ENCODE measurements around the gene CDK16. TPM values are rescaled to one million over a fixed set of nuclear protein-coding genes. Genes with fewer than 3 reads are reported as not detected.

CDK16 gene
- polyA plus RNA-seq, 1 donor = 65.2 TPM

- no peak for DNase-seq
- Histone ChIP-seq H3K36me3 (ENCODE audit: control insufficient read depth, insufficient read depth, low read length) (peaks cover under 1% of the 10 kb centered on the region), H3K9me3 (ENCODE audit: control insufficient read depth, low read depth, low read length) (no peaks in the 10 kb centered on the region), H3K4me1 (ENCODE audit: control insufficient read depth, insufficient read depth, low read length) (peaks cover 4% of the 10 kb centered on the region), H3K27me3 (ENCODE audit: control insufficient read depth, insufficient read depth, low read length) (no peaks in the 10 kb centered on the region), H3K27ac (ENCODE audit: low read length) (peak overlapping the region; percentile 100), H3K4me3 (ENCODE audit: low read length) (peak overlapping the region; percentile 98)
- 100% methylated on average over 1 of the region's 3 CpGs for whole genome bisulfite sequencing (ENCODE audit: insufficient coverage, low lambda C conversion rate)
Measured at GRCh38 chrX:47234583-47234982, 16.1 kb downstream of the CDK16 start.

GRCh38 chrX:47235691-47236103 is 17.2 kb downstream of the CDK16 start:
- Histone ChIP-seq H3K27ac (ENCODE audit: low read length) (no peak overlapping the region), H3K36me3 (ENCODE audit: control insufficient read depth, insufficient read depth, low read length) (peaks cover 11% of the 10 kb centered on the region), H3K27me3 (ENCODE audit: control insufficient read depth, insufficient read depth, low read length) (no peaks in the 10 kb centered on the region), H3K9me3 (ENCODE audit: control insufficient read depth, low read depth, low read length) (no peaks in the 10 kb centered on the region), H3K4me3 (ENCODE audit: low read length) (no peak overlapping the region), H3K4me1 (ENCODE audit: control insufficient read depth, insufficient read depth, low read length) (peaks cover 4% of the 10 kb centered on the region)
- WGBS (ENCODE audit: insufficient coverage, low lambda C conversion rate) = no CpG with 5 or more reads among the region's 4 CpGs
- no peak for DNase-seq

GRCh38 chrX:47239199-47239598 is 20.7 kb downstream of the CDK16 start:
- Histone ChIP-seq H3K9me3 (ENCODE audit: control insufficient read depth, low read depth, low read length) (no peaks in the 10 kb centered on the region), H3K27ac (ENCODE audit: low read length) (no peak overlapping the region), H3K4me3 (ENCODE audit: low read length) (no peak overlapping the region), H3K27me3 (ENCODE audit: control insufficient read depth, insufficient read depth, low read length) (no peaks in the 10 kb centered on the region), H3K4me1 (ENCODE audit: control insufficient read depth, insufficient read depth, low read length) (no peaks in the 10 kb centered on the region), H3K36me3 (ENCODE audit: control insufficient read depth, insufficient read depth, low read length) (peaks cover 38% of the 10 kb centered on the region)
- WGBS (ENCODE audit: insufficient coverage, low lambda C conversion rate) = no CpG with 5 or more reads among the region's 8 CpGs
- DNase-seq = no peak

- Histone ChIP-seq H3K9me3 (ENCODE audit: control insufficient read depth, low read depth, low read length) (no peaks in the 10 kb centered on the region), H3K36me3 (ENCODE audit: control insufficient read depth, insufficient read depth, low read length) (peaks cover 46% of the 10 kb centered on the region), H3K4me3 (ENCODE audit: low read length) (no peak overlapping the region), H3K27ac (ENCODE audit: low read length) (no peak overlapping the region), H3K4me1 (ENCODE audit: control insufficient read depth, insufficient read depth, low read length) (no peaks in the 10 kb centered on the region), H3K27me3 (ENCODE audit: control insufficient read depth, insufficient read depth, low read length) (no peaks in the 10 kb centered on the region)
- DNase-seq = no peak
- no CpG with 5 or more reads among the region's 12 CpGs for WGBS (ENCODE audit: insufficient coverage, low lambda C conversion rate)
Measured at GRCh38 chrX:47239898-47240545, 21.5 kb downstream of the CDK16 start.

GRCh38 chrX:47240619-47241018 is 22.1 kb downstream of the CDK16 start:
- no peaks in the 10 kb centered on the region for H3K9me3 ChIP-seq (ENCODE audit: control insufficient read depth, low read depth, low read length)
- no peaks in the 10 kb centered on the region for H3K4me1 ChIP-seq (ENCODE audit: control insufficient read depth, insufficient read depth, low read length)
- no peak overlapping the region for H3K4me3 ChIP-seq (ENCODE audit: low read length)
- no peak overlapping the region for H3K27ac ChIP-seq (ENCODE audit: low read length)
- WGBS (ENCODE audit: insufficient coverage, low lambda C conversion rate) = no CpG with 5 or more reads among the region's 7 CpGs
- no peaks in the 10 kb centered on the region for H3K27me3 ChIP-seq (ENCODE audit: control insufficient read depth, insufficient read depth, low read length)
- DNase-seq = no peak
- peaks cover 51% of the 10 kb centered on the region for H3K36me3 ChIP-seq (ENCODE audit: control insufficient read depth, insufficient read depth, low read length)

GRCh38 chrX:47241201-47242011 is 22.9 kb downstream of the CDK16 start:
- Histone ChIP-seq H3K9me3 (ENCODE audit: control insufficient read depth, low read depth, low read length) (no peaks in the 10 kb centered on the region), H3K27ac (ENCODE audit: low read length) (no peak overlapping the region), H3K27me3 (ENCODE audit: control insufficient read depth, insufficient read depth, low read length) (no peaks in the 10 kb centered on the region), H3K4me3 (ENCODE audit: low read length) (no peak overlapping the region), H3K4me1 (ENCODE audit: control insufficient read depth, insufficient read depth, low read length) (no peaks in the 10 kb centered on the region), H3K36me3 (ENCODE audit: control insufficient read depth, insufficient read depth, low read length) (peaks cover 57% of the 10 kb centered on the region)
- WGBS (ENCODE audit: insufficient coverage, low lambda C conversion rate) = no CpG with 5 or more reads among the region's 18 CpGs
- no peak for DNase-seq

- H3K4me3 ChIP-seq (ENCODE audit: low read length) = no peak overlapping the region
- WGBS (ENCODE audit: insufficient coverage, low lambda C conversion rate) = no CpG with 5 or more reads among the region's 10 CpGs
- DNase-seq = no peak
- no peak overlapping the region for H3K27ac ChIP-seq (ENCODE audit: low read length)
- no peaks in the 10 kb centered on the region for H3K27me3 ChIP-seq (ENCODE audit: control insufficient read depth, insufficient read depth, low read length)
- H3K4me1 ChIP-seq (ENCODE audit: control insufficient read depth, insufficient read depth, low read length) = no peaks in the 10 kb centered on the region
- peaks cover 64% of the 10 kb centered on the region for H3K36me3 ChIP-seq (ENCODE audit: control insufficient read depth, insufficient read depth, low read length)
- no peaks in the 10 kb centered on the region for H3K9me3 ChIP-seq (ENCODE audit: control insufficient read depth, low read depth, low read length)
Measured at GRCh38 chrX:47242321-47242720, 23.8 kb downstream of the CDK16 start.

GRCh38 chrX:47243351-47243750 is 24.9 kb downstream of the CDK16 start:
- peaks cover 69% of the 10 kb centered on the region for H3K36me3 ChIP-seq (ENCODE audit: control insufficient read depth, insufficient read depth, low read length)
- H3K9me3 ChIP-seq (ENCODE audit: control insufficient read depth, low read depth, low read length) = no peaks in the 10 kb centered on the region
- H3K4me3 ChIP-seq (ENCODE audit: low read length) = no peak overlapping the region
- no peak for DNase-seq
- no peaks in the 10 kb centered on the region for H3K4me1 ChIP-seq (ENCODE audit: control insufficient read depth, insufficient read depth, low read length)
- WGBS (ENCODE audit: insufficient coverage, low lambda C conversion rate) = no CpG with 5 or more reads among the region's 14 CpGs
- H3K27me3 ChIP-seq (ENCODE audit: control insufficient read depth, insufficient read depth, low read length) = no peaks in the 10 kb centered on the region
- H3K27ac ChIP-seq (ENCODE audit: low read length) = no peak overlapping the region

- Histone ChIP-seq H3K4me1 (ENCODE audit: control insufficient read depth, insufficient read depth, low read length) (no peaks in the 10 kb centered on the region), H3K36me3 (ENCODE audit: control insufficient read depth, insufficient read depth, low read length) (peaks cover 68% of the 10 kb centered on the region), H3K27me3 (ENCODE audit: control insufficient read depth, insufficient read depth, low read length) (no peaks in the 10 kb centered on the region), H3K27ac (ENCODE audit: low read length) (no peak overlapping the region), H3K9me3 (ENCODE audit: control insufficient read depth, low read depth, low read length) (no peaks in the 10 kb centered on the region), H3K4me3 (ENCODE audit: low read length) (no peak overlapping the region)
- whole genome bisulfite sequencing (ENCODE audit: insufficient coverage, low lambda C conversion rate) = no CpG with 5 or more reads among the region's 16 CpGs
- DNase-seq = no peak
Measured at GRCh38 chrX:47244676-47245075, 26.2 kb downstream of the CDK16 start.

GRCh38 chrX:47245156-47245555 is 26.7 kb downstream of the CDK16 start:
- no peak overlapping the region for H3K4me3 ChIP-seq (ENCODE audit: low read length)
- no peaks in the 10 kb centered on the region for H3K4me1 ChIP-seq (ENCODE audit: control insufficient read depth, insufficient read depth, low read length)
- no peak overlapping the region for H3K27ac ChIP-seq (ENCODE audit: low read length)
- no CpG with 5 or more reads among the region's 10 CpGs for whole genome bisulfite sequencing (ENCODE audit: insufficient coverage, low lambda C conversion rate)
- peaks cover 64% of the 10 kb centered on the region for H3K36me3 ChIP-seq (ENCODE audit: control insufficient read depth, insufficient read depth, low read length)
- H3K27me3 ChIP-seq (ENCODE audit: control insufficient read depth, insufficient read depth, low read length) = no peaks in the 10 kb centered on the region
- no peaks in the 10 kb centered on the region for H3K9me3 ChIP-seq (ENCODE audit: control insufficient read depth, low read depth, low read length)
- no peak for DNase-seq

Measured in large intestine (tissue), 3 donors.